OCI-LY3 (cell line): ENCODE results near the gene CASP10.

Experiments used
- H2AFZ ChIP-seq: fragments of 200-600, 300-600 bp; shearing (Covaris generic); 2 replicates; pipeline ENCODE4 v1.6.0; 2014; ENCODE audit warnings: antibody characterized with exemption, low read depth, low read length
- H3K27ac ChIP-seq: fragments of 200-600, 300-600 bp; sonication (generic); 2 replicates; pipeline ENCODE4 v1.5.1; 2014; ENCODE audit warnings: mild to moderate bottlenecking, low read length, moderate library complexity, mixed read lengths
- H3K27me3 ChIP-seq: fragments of 200-600, 300-600 bp; sonication (generic); 2 replicates; pipeline ENCODE4 v1.6.1; 2014; ENCODE audit warnings: low read depth, low read length, mixed read lengths
- H3K36me3 ChIP-seq: fragments of 200-600, 300-600 bp; sonication (generic); replicated peaks from 2 replicates; pipeline ENCODE3; 2014; ENCODE audit warnings: low read depth, low read length, mixed read lengths
- H3K4me1 ChIP-seq: fragments of 300-600, 200-600 bp; sonication (generic); 2 replicates; pipeline ENCODE4 v1.6.1; 2014; ENCODE audit warnings: low read length, mixed read lengths
- H3K4me2 ChIP-seq: fragments of 200-600, 300-600 bp; sonication (generic); 2 replicates; pipeline ENCODE4 v1.6.1; 2014; ENCODE audit warnings: low read length, mixed read lengths
- H3K4me3 ChIP-seq: fragments of 300-600, 200-600 bp; sonication (generic); 2 replicates; pipeline ENCODE4 v1.5.1; 2014; ENCODE audit warnings: antibody characterized with exemption, mild to moderate bottlenecking, low read length, moderate library complexity
- H3K79me2 ChIP-seq: fragments of 300-600, 200-600 bp; shearing (Covaris generic); 2 replicates; pipeline ENCODE4 v1.6.1; 2014; ENCODE audit warnings: mild to moderate bottlenecking, low read length, mixed read lengths
- H3K9ac ChIP-seq: fragments of 300-600, 200-600 bp; shearing (Covaris generic); 2 replicates; pipeline ENCODE4 v1.6.0; 2014; ENCODE audit warnings: mild to moderate bottlenecking, low read length, moderate library complexity
- H3K9me3 ChIP-seq: fragments of 200-600, 300-600 bp; shearing (Covaris generic); 2 replicates; pipeline ENCODE4 v1.6.1; 2014; ENCODE audit warnings: low read length, mixed read lengths; ENCODE audit not compliant: insufficient read depth
- H4K20me1 ChIP-seq: fragments of 200-600, 300-600 bp; sonication (generic); 2 replicates; pipeline ENCODE4 v1.6.1; 2016; ENCODE audit warnings: low read length, mixed read lengths; ENCODE audit not compliant: insufficient read depth
- EZH2phosphoT487 ChIP-seq: fragments of 200-600 bp; shearing (Covaris generic); IDR thresholded peaks from 2 replicates; pipeline ENCODE4 v1.6.1; 2018; ENCODE audit warnings: antibody characterized with exemption, mixed run types, low read depth
- TF ChIP-seq, protein P1 (sequence below): fragments of 200-600, 300-600 bp; sonication (generic); IDR thresholded peaks from 2 replicates; pipeline ENCODE4 v1.5.1; 2014; ENCODE audit warnings: antibody characterized with exemption, low read length, low read depth

CASP10 gene

DNA sequence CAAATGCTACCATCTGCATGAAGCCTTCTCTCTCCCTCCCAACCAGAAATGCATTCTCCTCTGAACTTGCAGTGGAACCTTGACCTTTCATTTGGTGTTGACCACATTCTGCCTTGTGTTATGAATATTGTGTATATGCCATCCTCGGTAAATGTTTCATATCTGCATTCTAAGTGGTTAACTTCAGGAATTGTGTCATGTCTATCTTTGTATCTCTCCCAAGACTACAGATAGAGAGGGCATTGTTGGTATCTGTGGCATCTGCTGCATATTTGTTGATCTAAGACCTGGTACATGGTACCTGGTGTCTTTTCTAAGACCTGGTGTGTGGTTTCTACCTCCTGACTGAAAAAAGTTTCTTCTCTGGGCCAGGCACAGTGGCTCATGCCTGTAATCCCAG lies 34.0 kb downstream of the CASP10 start:
- Histone ChIP-seq H3K27me3 (no peaks in the 10 kb centered on the region), H3K9ac (no peak overlapping the region), H3K4me3 (no peak overlapping the region), H3K36me3 (no peaks in the 10 kb centered on the region), H3K27ac (no peak overlapping the region), H3K79me2 (no peaks in the 10 kb centered on the region), H3K9me3 (no peaks in the 10 kb centered on the region), H4K20me1 (no peaks in the 10 kb centered on the region), H3K4me1 (peaks cover 13% of the 10 kb centered on the region), H2AFZ (no peak overlapping the region), H3K4me2 (no peak overlapping the region)
- TF ChIP-seq, protein P1, sequence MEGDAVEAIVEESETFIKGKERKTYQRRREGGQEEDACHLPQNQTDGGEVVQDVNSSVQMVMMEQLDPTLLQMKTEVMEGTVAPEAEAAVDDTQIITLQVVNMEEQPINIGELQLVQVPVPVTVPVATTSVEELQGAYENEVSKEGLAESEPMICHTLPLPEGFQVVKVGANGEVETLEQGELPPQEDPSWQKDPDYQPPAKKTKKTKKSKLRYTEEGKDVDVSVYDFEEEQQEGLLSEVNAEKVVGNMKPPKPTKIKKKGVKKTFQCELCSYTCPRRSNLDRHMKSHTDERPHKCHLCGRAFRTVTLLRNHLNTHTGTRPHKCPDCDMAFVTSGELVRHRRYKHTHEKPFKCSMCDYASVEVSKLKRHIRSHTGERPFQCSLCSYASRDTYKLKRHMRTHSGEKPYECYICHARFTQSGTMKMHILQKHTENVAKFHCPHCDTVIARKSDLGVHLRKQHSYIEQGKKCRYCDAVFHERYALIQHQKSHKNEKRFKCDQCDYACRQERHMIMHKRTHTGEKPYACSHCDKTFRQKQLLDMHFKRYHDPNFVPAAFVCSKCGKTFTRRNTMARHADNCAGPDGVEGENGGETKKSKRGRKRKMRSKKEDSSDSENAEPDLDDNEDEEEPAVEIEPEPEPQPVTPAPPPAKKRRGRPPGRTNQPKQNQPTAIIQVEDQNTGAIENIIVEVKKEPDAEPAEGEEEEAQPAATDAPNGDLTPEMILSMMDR: no peak
- no peak for TF ChIP-seq EZH2phosphoT487

DNA sequence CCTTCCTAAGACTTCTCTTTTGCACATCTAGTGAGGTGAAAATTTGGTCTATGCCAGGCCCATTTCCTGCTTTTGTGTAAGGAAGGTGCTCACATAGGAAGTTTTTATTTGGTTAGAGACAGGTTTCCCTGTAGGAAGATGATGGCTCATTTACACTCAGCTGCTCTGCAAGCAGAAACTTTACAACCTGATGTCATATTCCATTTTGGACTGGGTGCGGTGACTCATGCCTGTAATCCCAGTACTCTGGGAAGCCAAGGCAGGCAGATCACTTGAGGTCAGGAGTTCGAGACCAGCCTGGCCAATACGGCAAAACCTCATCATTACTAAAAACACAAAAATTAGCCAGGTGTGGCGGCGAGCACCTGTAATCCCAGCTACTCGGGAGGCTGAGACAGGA lies 35.8 kb downstream of the CASP10 start:
- Histone ChIP-seq H3K4me3 (no peak overlapping the region), H3K9ac (no peak overlapping the region), H3K27ac (no peak overlapping the region), H3K9me3 (no peaks in the 10 kb centered on the region), H3K79me2 (no peaks in the 10 kb centered on the region), H2AFZ (no peak overlapping the region), H3K4me1 (peaks cover 22% of the 10 kb centered on the region), H3K36me3 (no peaks in the 10 kb centered on the region), H3K27me3 (no peaks in the 10 kb centered on the region), H3K4me2 (no peak overlapping the region), H4K20me1 (no peaks in the 10 kb centered on the region)
- TF ChIP-seq EZH2phosphoT487: no peak
- TF ChIP-seq, protein P1: no peak

DNA sequence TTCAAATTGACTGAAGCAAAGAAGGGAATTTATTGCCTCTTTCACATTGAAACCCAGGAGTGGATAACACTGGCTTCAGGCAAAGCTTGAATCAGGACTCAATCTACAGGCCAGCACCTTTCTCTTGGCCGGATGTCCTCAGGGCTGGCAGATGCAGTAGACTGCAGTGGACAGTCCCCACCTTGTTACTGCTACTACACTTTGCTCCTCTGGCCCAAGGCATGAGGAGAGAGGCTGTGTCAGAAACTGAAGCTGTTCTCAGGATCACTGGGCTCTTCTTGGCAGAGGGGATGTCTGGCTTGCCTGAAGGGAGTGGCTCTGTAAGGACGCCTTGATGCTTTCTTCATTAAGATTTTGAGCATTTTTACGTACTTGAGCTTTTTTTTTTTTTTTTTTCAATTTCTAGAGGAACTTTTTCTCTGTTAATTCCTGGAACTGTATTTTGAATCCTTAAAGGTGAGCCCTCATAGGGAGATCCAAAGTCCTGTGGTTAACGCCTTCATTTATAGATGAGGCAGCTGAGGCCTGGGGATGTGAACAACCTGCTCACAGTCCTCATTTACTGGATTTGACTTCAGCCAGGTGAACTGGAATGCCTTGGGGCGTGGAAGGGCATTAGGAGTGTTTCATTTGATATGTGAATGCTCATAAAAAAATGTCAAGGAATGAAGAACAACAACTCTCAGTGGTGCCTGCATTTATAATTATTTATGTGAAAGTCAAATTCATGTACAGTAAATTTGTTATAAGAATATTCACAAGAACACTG lies 36.6 kb downstream of the CASP10 start:
- no peaks in the 10 kb centered on the region for H3K9me3 ChIP-seq
- no peak overlapping the region for H3K4me3 ChIP-seq
- no peaks in the 10 kb centered on the region for H3K27me3 ChIP-seq
- no peak overlapping the region for H3K27ac ChIP-seq
- H3K36me3 ChIP-seq: no peaks in the 10 kb centered on the region
- no peaks in the 10 kb centered on the region for H4K20me1 ChIP-seq
- no peaks in the 10 kb centered on the region for H3K79me2 ChIP-seq
- H3K9ac ChIP-seq: no peak overlapping the region
- no peak for TF ChIP-seq EZH2phosphoT487
- TF ChIP-seq, protein P1: no peak
- H2AFZ ChIP-seq: no peak overlapping the region
- H3K4me1 ChIP-seq: peaks cover 23% of the 10 kb centered on the region
- peak overlapping the region; percentile 38; the same call in 1 of the 2 replicates for H3K4me2 ChIP-seq

DNA sequence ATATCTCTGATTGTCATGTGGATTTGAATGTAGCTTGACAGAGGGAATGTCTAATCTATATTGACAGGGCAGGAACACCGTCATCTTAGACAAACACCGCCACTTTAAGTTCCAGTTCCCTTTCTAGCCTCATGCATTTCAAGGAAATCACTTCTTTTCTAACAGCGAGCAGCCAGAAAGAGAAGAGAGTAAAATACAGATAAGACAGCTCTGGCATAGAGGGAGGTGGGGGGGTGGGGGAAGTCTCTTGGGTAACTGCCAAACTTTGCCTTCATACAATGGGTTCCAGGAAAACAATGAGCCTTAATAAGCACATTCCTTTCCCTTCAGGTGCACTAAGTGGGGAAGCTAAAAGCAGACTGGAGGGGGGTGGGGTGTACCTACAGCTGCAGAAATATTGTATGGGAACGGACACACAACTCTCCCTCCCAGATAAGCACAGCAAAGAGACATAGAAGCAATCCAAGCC lies 37.2 kb downstream of the CASP10 start:
- no peaks in the 10 kb centered on the region for H4K20me1 ChIP-seq
- no peaks in the 10 kb centered on the region for H3K9me3 ChIP-seq
- peaks cover 23% of the 10 kb centered on the region for H3K4me1 ChIP-seq
- H3K9ac ChIP-seq: no peak overlapping the region
- H3K36me3 ChIP-seq: no peaks in the 10 kb centered on the region
- H3K79me2 ChIP-seq: no peaks in the 10 kb centered on the region
- no peak overlapping the region for H3K27ac ChIP-seq
- no peak overlapping the region for H2AFZ ChIP-seq
- no peak for TF ChIP-seq EZH2phosphoT487
- TF ChIP-seq, protein P1: no peak
- H3K4me3 ChIP-seq: no peak overlapping the region
- no peaks in the 10 kb centered on the region for H3K27me3 ChIP-seq
- peak overlapping the region; percentile 38 for H3K4me2 ChIP-seq
